Brain microvascular endothelial cell (primary cell): Measurements from ENCODE around the gene PCBP3.

ENCODE experiments used
- DNase-seq: peaks from one replicate; pipeline ENCODE4 v3.0.0-alpha.2; 2020
- H3K27ac ChIP-seq: fragments of 250-450 bp; sonication (Bioruptor Pico); 2 replicates; pipeline ENCODE4 v1.5.1; 2020; ENCODE audit warnings: mild to moderate bottlenecking, moderate library complexity
- H3K27me3 ChIP-seq: fragments of 250-450 bp; sonication (Bioruptor Pico); replicated peaks from 2 replicates; pipeline ENCODE4 v1.5.1; 2020; ENCODE audit warnings: mild to moderate bottlenecking
- H3K36me3 ChIP-seq: fragments of 250-450 bp; sonication (Bioruptor Pico); replicated peaks from 2 replicates; pipeline ENCODE4 v1.5.1; 2020; ENCODE audit warnings: mild to moderate bottlenecking
- H3K4me3 ChIP-seq: 2 replicates; pipeline ENCODE4 v1.5.1; 2011; ENCODE audit warnings: low read depth, mild to moderate bottlenecking, control low read depth, low read length, moderate library complexity
- in situ Hi-C: cut with HindIII; loops from 2 replicates; pipeline ENCODE4 v1.10.0; 2017; ENCODE audit warnings: low sequenced_read_pairs, low pct_ligation_motif_present
- TF ChIP-seq, protein P1 (sequence below): IDR thresholded peaks from 2 replicates; pipeline ENCODE4 v1.5.1; 2011; ENCODE audit warnings: low read depth, mild to moderate bottlenecking, moderate library complexity, low read length, control low read depth, inconsistent platforms; ENCODE audit errors: missing control alignments

Gene PCBP3

GRCh38 chr21:45871616-45872236, 228.2 kb downstream of the PCBP3 start:
- H3K27me3 ChIP-seq, result no peaks in the 10 kb centered on the region
- H3K36me3 ChIP-seq, result no peaks in the 10 kb centered on the region
- in situ Hi-C loops, result no loop called here
- DNase-seq, result no peak
- H3K4me3 ChIP-seq, result no peak overlapping the region
- no peak overlapping the region for H3K27ac ChIP-seq
- TF ChIP-seq, protein P1, sequence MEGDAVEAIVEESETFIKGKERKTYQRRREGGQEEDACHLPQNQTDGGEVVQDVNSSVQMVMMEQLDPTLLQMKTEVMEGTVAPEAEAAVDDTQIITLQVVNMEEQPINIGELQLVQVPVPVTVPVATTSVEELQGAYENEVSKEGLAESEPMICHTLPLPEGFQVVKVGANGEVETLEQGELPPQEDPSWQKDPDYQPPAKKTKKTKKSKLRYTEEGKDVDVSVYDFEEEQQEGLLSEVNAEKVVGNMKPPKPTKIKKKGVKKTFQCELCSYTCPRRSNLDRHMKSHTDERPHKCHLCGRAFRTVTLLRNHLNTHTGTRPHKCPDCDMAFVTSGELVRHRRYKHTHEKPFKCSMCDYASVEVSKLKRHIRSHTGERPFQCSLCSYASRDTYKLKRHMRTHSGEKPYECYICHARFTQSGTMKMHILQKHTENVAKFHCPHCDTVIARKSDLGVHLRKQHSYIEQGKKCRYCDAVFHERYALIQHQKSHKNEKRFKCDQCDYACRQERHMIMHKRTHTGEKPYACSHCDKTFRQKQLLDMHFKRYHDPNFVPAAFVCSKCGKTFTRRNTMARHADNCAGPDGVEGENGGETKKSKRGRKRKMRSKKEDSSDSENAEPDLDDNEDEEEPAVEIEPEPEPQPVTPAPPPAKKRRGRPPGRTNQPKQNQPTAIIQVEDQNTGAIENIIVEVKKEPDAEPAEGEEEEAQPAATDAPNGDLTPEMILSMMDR, result no peak

DNA sequence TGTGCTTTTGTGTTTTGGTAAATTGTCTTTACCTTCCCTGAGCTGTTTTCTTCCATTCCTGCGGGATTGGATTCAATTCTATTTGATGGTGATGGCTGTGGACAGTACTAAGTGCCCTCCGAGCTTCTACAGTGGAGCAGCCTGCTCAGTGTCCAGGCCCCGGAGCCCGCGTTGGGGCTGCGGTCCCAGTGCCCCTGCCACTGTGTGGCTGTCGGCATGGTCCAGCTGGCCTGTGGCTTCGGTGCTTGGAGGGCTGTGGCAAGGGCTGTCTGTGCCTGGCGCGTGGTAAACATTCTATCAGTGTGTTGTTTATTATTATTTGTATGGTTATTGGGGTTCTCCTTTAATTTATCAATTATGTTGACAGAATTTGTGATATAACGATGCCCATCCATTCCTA, 228.9 kb downstream of the PCBP3 start:
- H3K4me3 ChIP-seq, result no peak overlapping the region
- no peak overlapping the region for H3K27ac ChIP-seq
- TF ChIP-seq, protein P1, result no peak
- H3K27me3 ChIP-seq, result no peaks in the 10 kb centered on the region
- no peak for DNase-seq
- in situ Hi-C loops, result no loop called here
- no peaks in the 10 kb centered on the region for H3K36me3 ChIP-seq

DNA sequence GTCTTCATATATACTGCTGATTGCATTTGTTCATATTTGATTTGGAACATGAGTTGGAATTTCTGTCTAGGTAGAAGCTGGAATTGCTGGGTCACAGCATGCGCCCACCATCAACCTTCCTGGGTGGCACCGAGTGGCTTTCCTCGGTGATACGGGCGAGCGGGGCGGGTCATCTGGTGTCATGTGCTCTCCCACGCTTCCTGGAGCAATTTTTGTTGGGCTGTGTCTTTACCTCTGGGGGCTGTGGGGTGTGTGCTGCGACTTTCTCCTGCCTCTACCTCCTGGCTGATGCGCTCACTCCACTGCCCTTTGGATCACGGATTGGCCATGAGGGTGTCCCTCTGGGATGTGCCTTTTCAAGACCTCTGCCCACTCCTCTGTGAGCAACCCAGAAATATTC, 229.4 kb downstream of the PCBP3 start:
- in situ Hi-C loops, result no loop called here
- no peaks in the 10 kb centered on the region for H3K27me3 ChIP-seq
- DNase-seq, result no peak
- no peak overlapping the region for H3K4me3 ChIP-seq
- no peak overlapping the region for H3K27ac ChIP-seq
- no peaks in the 10 kb centered on the region for H3K36me3 ChIP-seq
- TF ChIP-seq, protein P1, result no peak

GRCh38 chr21:45873418-45873817, 229.9 kb downstream of the PCBP3 start:
- H3K4me3 ChIP-seq, result no peak overlapping the region
- TF ChIP-seq, protein P1, result no peak
- in situ Hi-C loops, result no loop called here
- no peak for DNase-seq
- H3K27ac ChIP-seq, result no peak overlapping the region
- no peaks in the 10 kb centered on the region for H3K36me3 ChIP-seq
- no peaks in the 10 kb centered on the region for H3K27me3 ChIP-seq

DNA sequence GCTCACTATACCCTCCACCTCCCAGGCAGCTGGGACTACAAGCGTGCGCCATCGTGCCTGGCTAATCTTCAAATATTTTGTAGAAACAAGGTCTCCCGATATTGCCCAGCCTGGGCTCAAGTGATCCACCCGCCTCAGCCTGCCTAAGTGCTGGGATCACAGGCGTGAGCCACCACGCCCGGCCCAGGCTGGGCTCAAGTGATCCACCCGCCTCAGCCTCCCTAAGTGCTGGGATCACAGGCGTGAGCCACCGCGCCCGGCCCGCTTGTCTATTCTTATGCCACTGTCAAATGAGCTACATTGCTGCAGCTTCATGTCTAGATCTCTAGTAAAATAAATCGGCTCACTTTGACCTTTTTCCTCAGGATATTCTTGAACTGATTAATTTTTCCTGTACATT, 230.3 kb downstream of the PCBP3 start:
- Histone ChIP-seq H3K27ac (no peak overlapping the region), H3K27me3 (no peaks in the 10 kb centered on the region), H3K4me3 (no peak overlapping the region), H3K36me3 (no peaks in the 10 kb centered on the region)
- TF ChIP-seq, protein P1, result no peak
- DNase-seq, result no peak
- in situ Hi-C loops, result no loop called here

- no peaks in the 10 kb centered on the region for H3K36me3 ChIP-seq
- in situ Hi-C loops, result no loop called here
- H3K27ac ChIP-seq, result peak overlapping the region; percentile 82
- peak; percentile 91 for DNase-seq
- TF ChIP-seq, protein P1, result no peak
- no peaks in the 10 kb centered on the region for H3K27me3 ChIP-seq
- H3K4me3 ChIP-seq, result peak overlapping the region; percentile 30
Observed at GRCh38 chr21:45874716-45875415, 231.3 kb downstream of the PCBP3 start.
